GM10266 (cell line): Measurements from ENCODE around the gene NME9.

ENCODE experiments used
- DNase-seq: peaks from one replicate; pipeline ENCODE4 v3.0.0; 2012; ENCODE audit errors: extremely low spot score
- TF ChIP-seq, protein P1 (sequence below): IDR thresholded peaks from 2 replicates; pipeline ENCODE4 v1.5.1; 2012; ENCODE audit warnings: mild to moderate bottlenecking, low read depth; ENCODE audit not compliant: control insufficient read depth, insufficient read depth; ENCODE audit errors: missing control alignments

NME9 gene

GRCh38 chr3:138354376-138354775 lies 24.7 kb upstream of the NME9 start:
- DNase-seq, result no peak
- TF ChIP-seq, protein P1, sequence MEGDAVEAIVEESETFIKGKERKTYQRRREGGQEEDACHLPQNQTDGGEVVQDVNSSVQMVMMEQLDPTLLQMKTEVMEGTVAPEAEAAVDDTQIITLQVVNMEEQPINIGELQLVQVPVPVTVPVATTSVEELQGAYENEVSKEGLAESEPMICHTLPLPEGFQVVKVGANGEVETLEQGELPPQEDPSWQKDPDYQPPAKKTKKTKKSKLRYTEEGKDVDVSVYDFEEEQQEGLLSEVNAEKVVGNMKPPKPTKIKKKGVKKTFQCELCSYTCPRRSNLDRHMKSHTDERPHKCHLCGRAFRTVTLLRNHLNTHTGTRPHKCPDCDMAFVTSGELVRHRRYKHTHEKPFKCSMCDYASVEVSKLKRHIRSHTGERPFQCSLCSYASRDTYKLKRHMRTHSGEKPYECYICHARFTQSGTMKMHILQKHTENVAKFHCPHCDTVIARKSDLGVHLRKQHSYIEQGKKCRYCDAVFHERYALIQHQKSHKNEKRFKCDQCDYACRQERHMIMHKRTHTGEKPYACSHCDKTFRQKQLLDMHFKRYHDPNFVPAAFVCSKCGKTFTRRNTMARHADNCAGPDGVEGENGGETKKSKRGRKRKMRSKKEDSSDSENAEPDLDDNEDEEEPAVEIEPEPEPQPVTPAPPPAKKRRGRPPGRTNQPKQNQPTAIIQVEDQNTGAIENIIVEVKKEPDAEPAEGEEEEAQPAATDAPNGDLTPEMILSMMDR, result no peak

GRCh38 chr3:138351916-138352550 lies 22.4 kb upstream of the NME9 start:
- TF ChIP-seq, protein P1, result no peak
- no peak for DNase-seq

DNA sequence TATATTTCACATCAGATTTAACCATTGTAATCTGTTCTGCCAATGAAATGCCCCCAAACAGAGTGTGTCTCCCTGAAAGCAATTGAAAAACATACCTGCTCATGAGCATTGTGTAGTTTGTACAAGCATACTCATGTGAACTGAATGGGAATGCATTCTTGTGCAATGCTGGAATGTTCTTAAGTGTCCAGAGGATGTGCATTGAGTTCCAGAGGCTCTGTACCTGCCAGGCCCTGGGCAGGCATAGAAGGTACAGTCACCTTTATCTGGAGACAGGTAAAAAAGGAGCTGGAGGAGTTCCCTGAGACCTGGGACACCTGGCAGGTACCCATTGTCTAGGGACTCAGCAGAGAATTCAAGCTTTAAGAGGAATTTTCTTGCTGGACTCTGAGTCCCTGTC lies 21.5 kb upstream of the NME9 start:
- TF ChIP-seq, protein P1, result no peak

DNA sequence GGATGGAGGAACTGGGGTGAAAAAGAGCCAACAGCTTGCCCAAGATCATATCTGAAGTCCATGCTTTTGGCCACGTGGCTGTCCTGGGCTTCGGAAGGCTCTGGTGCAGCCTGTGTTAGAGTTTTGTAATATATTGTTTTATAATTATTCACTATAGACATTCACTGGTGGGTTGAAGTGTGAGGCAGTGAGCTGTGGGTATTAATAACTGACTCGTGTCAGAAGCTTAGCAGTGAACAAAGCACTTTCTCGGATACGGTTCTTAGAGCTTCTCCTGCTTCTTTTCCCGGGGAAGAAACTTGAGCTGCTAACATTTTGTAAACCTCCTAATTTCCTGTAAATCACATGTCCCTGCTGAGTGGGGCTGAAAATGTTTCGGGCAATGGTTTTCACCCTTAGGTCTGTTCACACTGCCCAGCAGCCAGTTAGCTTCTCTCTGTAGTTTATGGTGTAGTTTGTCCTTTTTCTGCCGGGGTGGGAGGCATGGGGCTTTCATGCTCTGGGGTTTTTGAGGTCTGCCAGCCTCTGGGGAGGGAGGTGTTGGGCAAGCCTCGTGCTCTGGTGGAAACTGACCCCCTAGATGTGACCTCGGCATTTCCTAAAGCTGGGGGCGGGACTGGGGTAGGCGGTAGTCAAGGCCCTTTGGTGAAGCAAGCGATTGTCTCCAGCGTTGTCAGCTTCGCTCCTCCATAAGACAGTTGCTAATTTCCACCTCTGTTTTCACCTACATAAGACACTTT lies 20.4 kb upstream of the NME9 start:
- DNase-seq, result no peak
- TF ChIP-seq, protein P1, result no peak

More for the DNA sequence above, 21.5 kb upstream of the NME9 start:
- DNase-seq, result no peak

- DNase-seq, result no peak
- TF ChIP-seq, protein P1, result no peak
These were observed 19.4 kb upstream of the NME9 start for GRCh38 chr3:138348754-138349739.

DNA sequence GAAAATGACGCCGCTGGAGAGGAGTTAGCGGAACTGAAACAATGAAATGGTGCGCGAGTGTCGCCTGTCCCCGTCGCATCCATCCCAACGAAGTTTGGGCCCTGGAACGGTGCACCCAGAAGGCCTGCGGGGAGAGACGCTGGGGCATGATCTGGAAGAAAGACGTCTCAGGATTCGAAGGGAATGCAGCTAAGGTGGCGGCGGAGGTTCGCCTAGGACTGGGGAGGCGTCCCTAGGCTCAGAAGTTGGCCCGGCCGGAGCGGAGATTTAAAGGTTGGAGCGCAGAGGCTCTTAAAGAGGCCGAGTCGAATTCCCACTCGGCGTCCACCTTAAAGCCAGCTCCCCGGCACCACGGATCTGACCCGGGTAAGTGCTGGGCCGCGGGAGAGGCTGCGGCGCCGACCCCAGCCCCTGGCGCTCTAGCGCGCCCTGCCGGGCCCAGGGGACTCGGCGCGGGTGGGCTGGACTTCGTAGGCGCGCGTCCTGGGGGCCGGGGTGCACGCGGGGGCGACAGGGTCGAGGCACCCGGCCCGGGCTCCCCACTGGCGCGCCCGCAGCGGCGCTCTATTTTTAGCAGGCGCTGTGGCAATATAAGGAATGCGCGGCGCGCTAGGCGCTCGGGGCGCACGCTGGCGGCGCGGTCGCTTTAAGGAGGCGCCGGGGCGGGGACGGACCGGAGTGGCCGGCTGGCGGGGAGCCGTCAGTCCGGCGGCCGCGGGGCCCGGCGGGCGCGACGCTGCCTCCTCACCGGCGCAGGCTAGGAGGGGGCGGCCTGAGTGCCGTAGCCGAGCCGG lies 18.5 kb upstream of the NME9 start, which contains the start of gene MRAS:
TSS of gene MRAS (plus strand) at position 620 of the 794 bp plus-strand sequence. CDS start 24,305 bp downstream, outside the sequence.
- DNase-seq, result peak; percentile 48
- TF ChIP-seq, protein P1, result no peak
